T47D (cell line): ENCODE data around the gene AQP9.
"Not testable (repeated sequence)": the region's sequence is repeated elsewhere in the genome, so short reads cannot be mapped to it uniquely, and the experiment has no call there.

Experiments
- DNase-seq, 2 experiments: peaks; one replicate each; pipeline versions ENCODE4 v3.0.0 to v3.0.0-alpha.2; 2011 to 2012; ENCODE audit warnings: low read depth in 1 of 2, low spot score in 1 of 2
- JUND ChIP-seq: IDR thresholded peaks from 2 replicates; pipeline ENCODE4 v1.6.1; 2012; ENCODE audit warnings: low read depth
- in situ Hi-C: cut with HindIII; loops from 2 replicates; pipeline ENCODE4 v1.10.0; 2016; ENCODE audit warnings: low sequenced_read_pairs, low pct_unique_long_range_greater_than_20kb

The AQP9 gene

DNA sequence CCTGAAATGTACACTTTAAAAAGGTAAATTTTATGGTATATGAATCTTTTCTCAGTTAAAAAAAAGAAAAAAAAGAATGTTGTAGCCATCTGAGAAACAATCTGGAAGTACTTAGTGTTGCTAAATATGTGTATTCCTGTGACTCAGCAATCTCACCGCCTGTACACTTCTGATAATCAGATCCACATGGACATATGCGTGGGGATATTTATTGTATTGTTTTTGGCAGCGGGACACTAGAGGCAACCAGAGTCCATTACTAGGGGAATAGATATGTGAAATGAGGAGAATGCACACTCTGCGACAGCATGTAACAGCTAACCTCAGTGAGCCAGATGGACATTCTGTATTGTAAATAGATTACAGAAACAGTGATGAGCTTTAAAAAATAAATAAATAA, 65.4 kb downstream of the AQP9 start:
- no peak for TF ChIP-seq JUND
- in situ Hi-C loops: no loop called here
- no peak for DNase-seq

DNA sequence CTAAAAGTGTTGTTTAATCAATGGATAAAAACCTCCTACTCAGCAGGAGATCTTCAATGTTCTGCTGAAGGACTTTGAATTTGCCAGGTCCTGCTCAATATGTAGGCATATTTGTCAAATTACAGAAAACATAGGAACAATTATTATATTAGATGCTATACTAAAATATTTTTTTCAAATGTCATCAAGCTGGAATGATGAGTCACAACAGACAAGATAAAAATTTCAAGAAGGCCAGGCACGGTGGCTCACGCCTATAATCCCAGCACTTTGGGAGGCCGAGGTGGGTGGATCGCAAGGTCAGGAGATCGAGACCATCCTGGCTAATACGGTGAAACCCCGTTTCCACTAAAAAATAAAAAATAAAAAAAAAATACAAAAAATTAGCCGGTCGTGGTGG, 68.0 kb downstream of the AQP9 start:
- DNase-seq: no peak
- TF ChIP-seq JUND: no peak
- in situ Hi-C loops: no loop called here

DNA sequence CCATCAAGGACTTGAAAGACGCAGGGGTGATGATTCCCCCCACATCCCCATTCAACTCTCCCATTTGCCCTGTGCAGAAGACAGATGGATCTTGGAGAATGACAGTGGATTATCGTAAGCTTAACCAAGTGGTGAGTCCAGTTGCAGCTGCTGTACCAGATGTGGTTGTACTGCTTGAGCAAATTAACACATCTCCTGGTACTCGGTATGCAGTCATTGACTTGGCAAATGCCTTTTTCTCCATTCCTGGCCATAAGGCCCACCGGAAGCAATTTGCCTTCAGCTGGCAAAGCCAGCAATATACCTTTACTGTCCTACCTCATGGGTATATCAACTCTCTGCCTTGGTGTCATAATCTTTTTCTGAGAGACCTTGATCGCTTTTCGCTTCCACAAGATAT, 70.0 kb downstream of the AQP9 start:
- in situ Hi-C loops, DNase-seq: not testable (repeated sequence)

DNA sequence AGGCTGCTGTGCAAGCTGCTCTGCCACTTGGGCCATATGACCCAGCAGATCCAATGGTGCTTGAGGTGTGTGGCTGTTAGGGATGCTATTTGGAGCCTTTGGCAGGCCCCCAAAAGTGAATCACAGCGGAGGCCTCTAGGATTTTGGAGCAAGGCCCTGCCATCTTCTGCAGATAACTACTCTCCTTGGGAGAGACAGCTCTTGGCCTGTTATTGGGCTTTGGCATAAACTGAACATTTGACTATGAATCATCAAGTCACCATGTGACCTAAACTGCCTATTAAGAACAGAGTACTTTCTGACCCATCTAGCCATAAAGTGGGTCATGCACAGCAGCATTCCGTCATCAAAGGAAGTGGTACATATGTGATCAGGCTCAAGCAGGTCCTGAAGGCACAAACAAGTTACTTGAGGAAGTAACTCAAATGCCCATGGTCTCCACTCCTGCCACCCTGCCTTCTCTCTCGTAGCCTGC, 70.9 kb downstream of the AQP9 start:
- in situ Hi-C loops: not testable (repeated sequence)

DNA sequence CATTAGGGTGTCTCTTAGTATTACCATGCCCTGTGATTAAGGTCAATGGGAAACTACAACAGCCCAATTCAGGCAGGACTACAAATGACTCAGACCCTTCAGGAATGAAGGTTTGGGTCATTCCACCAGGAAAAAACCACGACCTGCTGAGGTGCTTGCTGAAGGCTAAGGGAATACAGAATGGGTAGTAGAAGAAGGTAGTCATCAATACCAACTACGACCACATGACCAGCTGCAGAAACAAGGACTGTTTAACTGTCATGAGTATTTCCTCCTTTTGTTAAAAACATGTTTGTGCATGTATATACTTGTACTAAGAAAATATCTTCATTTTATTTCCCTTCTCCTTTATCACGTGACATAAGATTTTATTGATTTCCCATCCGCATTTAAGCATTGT, 71.8 kb downstream of the AQP9 start:
- in situ Hi-C loops, DNase-seq: not testable (repeated sequence)

More for the DNA sequence above, 70.9 kb downstream of the AQP9 start:
- not testable (repeated sequence) for DNase-seq

DNA sequence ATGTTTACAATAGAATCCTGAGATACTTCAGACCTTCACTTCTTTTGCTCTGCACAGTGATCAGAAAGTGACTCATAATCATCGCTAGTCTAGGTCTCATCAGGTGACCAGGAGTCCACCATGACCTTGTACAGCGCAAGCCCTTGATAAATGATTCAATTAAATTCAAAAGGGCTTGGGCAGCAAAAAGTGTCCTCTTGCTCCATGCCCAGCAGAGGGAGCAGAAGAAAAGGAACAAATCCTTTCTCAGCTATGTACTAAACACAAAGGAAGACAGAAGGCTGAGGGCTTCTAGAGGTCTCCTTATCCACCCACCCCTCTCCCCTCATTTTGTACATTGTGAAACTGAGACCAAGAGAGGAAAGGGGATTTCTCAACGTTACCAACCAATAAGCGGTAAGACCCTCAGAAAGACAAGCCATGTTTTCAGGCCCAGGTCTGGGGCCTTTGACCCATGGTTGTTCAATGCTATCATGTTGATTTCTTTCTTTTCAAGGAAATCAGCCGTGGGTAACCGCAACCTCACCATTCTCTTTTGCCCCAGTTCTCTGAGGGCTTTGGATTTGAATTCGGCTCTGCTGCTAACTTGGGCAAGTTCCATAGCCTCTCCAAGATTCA, 74.8 kb downstream of the AQP9 start:
- TF ChIP-seq JUND: no peak
- DNase-seq: peak; percentile 35 to 66
- in situ Hi-C loops: no loop called here

DNA sequence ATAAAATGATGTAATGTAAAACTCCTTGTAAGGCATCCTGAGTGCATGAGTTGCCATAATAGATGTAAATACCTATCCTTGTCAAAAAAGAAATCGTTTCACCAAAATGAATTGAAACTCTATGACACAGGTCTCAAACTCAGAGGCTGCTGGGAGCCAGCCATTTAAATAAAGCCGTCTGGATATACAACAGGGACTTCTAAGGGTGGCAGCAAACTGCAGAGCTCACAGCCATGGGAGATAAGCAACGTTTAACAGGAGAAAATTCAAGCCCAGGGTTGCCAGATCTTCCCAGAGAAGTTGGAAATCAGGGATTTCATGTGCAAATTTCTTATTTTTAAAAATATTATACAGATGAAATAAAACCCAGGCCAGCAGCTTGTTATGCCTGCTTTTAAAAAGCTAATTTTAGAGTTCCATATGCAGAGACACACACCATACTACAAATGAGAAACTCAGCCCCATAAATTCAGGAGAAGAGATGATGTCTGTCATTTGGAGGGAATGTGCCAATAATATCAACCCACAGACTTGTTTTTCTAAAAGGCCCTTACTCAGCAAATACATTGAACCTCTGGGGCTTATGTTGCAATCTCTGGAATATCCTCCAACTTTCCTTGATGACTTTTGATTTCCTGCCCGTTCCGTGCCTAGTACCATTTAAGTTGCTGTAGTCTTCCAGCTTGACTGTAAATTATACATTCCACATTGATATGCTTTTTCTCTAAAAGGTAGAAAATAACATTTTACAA, 75.6 kb downstream of the AQP9 start:
- DNase-seq: no peak
- in situ Hi-C loops: no loop called here
- TF ChIP-seq JUND: no peak

DNA sequence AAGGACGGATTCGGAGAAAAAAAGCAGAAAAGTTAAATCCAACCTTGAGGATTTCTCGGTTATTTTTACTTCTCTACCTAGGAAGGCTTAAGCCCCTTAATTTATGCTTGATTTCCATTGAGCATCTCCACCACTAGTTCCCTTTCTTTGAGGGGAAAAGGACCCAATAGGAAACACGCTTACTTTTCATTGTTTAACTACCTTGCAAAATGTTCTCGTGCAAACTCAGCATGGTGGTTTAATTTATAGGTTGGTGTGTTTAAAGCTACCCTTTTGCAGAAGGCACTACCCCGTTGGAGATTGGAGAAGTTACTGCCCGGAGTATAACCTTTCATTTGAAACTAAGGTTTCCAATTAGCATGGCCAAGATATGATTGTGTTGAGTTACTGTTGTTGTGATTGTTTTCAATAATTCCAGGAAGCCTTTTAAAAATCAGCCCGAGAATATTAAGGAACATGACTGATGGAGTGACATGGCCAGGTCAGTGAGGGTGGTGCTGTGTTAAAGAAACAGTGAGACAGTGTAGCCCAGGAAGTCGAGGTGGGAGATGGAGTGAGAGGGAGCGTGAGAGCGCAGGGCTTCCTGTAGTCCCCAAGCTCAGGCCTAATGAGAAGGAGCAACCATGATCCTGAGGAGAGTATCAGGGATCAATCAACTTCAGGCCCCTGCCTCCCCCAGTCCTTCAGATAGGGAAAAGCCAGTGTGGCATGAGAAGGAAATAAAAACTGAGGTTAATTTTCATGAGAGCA, 76.6 kb downstream of the AQP9 start:
- in situ Hi-C loops: no loop called here
- no peak for DNase-seq
- no peak for TF ChIP-seq JUND

DNA sequence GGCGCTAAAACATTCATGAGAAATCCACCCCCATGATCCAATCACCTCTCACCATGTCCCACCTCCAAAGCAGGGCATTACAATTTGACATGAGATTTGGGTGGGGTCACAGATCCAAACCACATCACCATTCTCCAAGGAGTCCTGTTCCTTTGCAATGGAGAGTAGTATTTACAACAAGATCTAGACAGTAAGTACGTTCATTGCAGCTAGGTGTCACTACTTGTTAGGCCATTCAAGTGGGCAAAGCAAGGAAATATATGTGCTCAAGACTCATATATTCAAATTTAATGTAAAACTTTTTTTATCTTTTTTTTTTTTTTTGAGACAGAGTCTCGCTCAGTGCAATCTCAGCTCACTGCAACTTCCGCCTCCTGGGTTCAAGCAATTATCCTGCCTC, 79.3 kb downstream of the AQP9 start:
- in situ Hi-C loops: no loop called here

DNA sequence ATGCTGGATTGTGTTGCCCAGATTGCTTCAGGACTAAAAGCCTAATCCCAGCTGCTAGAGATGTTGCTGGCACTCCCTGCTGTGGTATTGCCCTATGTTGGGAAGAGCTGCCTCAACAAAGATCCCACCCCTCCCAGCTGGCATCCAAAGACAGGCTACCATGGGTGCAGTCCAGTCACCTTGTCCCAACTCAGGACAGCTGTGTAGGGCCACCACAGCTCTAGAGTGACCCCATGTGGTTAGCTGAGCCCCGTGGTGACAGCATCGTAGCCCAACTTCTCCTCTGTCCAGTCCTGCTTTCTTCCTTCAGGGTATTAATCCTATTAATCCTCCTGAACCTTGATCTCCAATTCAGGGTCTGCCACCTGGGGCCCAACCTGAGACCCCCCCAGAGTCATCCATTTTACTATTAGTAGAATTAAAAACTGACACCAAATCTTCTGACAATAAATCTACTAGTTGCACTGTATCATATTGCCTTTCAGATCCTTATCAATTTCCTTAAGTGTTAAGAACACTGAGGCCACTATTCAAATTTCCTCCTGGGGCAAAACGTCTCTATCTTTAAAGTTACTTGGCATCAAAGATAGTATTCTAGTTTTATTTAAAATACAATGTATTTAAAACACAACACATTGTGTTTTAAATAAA, 83.5 kb downstream of the AQP9 start:
- no peak for TF ChIP-seq JUND
- peak; percentile 28 to 68 for DNase-seq
- in situ Hi-C loops: no loop called here

More for the DNA sequence above, 79.3 kb downstream of the AQP9 start:
- no peak for TF ChIP-seq JUND
- DNase-seq: peak in 1 of 2 experiments; percentile 22

DNA sequence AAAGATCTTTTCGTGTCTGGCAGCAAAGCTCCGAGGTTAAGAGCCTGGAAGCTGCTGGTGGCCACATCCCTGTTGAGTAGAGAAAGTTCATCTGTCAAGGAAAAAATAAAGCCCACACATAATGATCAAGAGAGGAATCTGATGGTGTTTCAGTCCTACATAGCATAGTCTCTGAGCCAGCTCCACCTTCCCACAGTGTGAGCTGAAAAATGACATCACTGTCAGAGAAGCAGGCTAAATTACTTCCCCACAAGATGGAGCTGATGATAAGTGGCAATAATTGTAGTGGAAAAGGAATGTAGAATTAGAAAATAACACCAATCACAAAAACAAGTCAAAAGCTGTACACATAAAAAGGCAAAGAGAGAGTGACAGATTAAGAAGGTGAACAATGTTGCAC, 84.5 kb downstream of the AQP9 start:
- TF ChIP-seq JUND: no peak
- in situ Hi-C loops: no loop called here
- DNase-seq: peak in 1 of 2 experiments; percentile 17

DNA sequence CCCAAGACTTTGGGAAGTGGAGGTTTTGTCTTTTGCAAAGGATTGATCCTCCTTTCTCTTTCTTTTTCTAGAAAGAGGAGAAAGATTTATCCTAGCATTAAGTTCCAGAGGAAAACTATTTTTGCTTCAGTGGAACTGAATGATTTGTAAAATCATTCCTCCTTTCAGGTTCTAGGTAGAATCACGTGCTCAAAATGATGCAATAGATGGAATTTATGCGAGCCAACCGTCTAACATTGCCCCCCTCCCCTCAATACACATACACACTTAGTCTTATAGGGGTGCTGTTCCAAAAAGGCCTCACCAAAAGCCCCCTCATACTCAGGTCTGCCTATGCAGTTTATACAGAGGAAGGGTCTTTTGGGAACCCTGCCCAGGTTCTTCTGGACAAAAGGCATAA, 85.3 kb downstream of the AQP9 start:
- in situ Hi-C loops: no loop called here
- no peak for DNase-seq
- no peak for TF ChIP-seq JUND

DNA sequence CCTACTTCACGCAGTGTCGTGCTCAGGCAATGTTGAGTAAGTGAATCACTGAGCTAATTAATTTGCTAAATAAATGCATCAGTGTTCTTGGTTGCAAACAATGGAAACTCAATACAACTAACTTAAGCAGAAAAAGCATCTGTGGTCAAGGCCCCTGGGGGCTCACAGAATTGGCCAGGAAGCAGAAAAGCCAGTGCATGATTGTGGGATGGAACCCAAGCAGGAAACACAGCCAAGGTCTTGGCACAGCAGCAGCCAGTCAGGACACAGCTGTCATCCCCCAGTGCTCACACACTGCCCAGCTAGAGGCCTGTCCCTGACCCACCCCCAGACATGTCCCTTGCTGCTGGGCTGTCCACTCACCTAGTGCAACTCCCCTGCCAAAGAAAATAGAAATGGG, 85.9 kb downstream of the AQP9 start:
- in situ Hi-C loops: no loop called here
- no peak for DNase-seq
- no peak for TF ChIP-seq JUND
